Islet precursor cell (in vitro differentiated cells): ENCODE data around the gene GCC1.
"Not testable (repeated sequence)": the region's sequence is repeated elsewhere in the genome, so short reads cannot be mapped to it uniquely, and the experiment has no call there.

Experiments used
- DNase-seq: peaks from one replicate; pipeline ENCODE4 v3.0.0-alpha.2; 2018

Gene GCC1

DNA sequence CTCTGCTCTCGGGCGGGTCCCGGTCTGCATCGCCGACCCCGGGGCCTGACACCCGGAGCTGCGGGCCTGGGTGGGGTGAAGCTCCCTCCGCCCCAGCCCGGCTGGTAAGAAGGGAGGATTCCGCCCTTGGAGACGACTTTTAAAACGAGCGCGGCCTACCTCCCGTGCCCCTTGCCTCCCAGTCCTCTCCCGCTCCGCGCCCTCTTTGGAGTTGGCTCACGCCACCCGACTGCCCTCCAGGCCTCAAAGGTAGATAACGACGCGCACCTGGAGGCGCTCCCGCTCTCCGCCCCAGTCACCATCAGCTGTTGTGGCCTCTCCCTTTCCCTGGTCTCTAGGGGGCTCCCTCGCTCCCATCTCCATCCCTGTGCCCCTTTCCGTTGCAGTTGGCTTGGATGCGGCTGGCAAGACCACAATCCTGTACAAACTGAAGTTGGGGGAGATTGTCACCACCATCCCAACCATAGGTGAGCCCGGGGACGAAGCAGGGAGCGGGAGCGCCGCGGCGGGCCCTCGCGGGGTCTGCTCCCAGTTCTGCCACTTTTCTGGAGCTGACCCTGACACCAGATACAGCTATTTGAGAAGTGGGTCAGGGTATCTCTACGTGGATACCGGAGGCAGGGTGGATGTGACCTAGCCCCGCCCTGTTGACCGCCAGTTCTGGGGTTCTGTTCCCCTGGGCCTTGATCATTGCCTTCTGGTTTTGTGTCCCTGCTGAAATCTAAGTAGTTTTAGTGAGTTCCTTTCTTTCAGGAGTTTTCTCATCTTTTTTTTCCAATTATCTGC lies 3.5 kb upstream of the GCC1 start:
- peak; percentile 88 for DNase-seq

DNA sequence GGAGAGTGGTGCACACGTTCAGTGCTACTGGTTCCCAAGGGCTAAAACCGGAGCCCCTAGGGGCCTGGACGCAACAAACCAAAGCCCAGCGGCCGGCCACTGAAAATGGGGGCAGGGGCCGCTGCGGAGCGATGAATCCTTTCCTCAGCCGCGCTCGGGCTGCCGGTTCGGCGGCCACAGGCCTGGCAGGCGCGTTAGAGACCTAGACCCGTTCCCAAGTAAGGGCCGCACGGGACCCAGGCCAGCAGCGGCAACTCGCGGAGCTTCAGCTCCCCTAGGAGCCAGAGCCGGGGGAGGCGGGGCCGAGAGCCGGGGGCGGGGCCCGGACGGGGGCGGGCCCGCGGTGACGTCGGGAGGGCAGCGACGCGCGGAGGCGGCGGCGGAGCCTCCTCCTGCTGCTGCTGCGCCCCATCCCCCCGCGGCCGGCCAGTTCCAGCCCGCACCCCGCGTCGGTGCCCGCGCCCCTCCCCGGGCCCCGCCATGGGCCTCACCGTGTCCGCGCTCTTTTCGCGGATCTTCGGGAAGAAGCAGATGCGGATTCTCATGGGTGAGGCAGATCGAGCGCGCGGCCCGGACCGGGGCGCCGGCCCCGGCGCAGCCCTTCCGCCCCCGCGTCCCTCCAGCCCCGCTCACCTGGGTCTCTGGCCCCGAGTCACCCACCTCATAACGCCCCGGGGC lies 2.8 kb upstream of the GCC1 start, which contains the start of gene ARF5:
TSS of gene ARF5 (plus strand) at position 393 of the 678 bp plus-strand sequence. CDS start at position 481, 88 bp downstream.
- peak; percentile 94 for DNase-seq

DNA sequence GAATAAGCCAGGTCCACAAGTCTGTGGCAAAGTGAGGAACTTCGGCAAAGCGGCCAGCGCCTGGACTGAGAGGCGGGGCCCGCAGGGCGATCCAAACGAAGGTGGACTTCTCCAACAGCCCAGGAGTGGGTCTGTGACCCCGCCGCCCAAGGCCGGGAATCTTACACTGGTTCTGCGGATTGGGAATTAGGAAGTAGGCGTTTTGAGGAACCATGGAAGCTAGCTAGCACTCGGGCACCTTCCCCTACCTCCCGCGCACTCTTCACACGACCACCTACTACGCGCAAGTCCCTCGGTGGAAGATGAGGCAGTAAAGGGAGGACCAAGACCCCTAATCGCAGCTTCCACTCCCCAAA lies 2.2 kb upstream of the GCC1 start:
- no peak for DNase-seq

DNA sequence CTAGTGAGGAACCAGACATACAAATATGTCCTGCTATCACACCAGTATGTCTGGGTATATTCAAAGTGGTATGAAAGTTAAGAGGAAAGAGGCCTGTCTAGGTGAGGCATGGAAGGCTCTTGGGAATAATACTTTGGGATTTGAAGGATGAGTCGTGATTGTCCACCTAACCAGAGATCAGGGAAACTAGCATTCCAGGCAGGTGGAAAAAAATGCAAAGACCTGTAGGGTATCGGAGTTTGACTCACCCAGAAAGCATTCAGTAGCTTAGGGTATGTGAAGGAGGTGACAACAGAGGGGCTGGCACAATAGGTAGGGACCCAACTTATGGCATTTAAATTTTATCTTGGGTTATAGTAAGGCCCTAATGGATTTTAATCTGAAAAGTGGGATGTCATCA lies 950 bp upstream of the GCC1 start:
- no peak for DNase-seq

DNA sequence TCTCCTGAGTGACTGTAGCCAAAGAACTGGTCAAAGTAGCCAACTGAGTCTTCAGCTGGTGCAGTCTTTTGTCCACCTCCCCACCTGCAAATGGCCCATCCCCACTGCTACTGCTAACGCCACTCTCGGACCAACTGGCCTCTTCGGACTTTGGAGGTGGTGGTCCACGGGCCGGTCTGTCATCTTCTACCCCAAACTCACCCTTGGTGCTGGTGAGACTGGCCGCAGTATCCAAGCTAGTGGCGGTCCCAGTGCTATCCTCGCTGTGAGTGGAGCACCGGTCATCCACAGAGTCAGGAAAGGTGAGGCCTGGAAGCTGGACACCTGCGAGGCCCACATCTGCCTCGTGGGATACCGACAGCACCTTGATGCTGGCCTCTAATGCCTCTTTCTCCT lies 750 bp downstream of the GCC1 start:
- DNase-seq, result no peak

DNA sequence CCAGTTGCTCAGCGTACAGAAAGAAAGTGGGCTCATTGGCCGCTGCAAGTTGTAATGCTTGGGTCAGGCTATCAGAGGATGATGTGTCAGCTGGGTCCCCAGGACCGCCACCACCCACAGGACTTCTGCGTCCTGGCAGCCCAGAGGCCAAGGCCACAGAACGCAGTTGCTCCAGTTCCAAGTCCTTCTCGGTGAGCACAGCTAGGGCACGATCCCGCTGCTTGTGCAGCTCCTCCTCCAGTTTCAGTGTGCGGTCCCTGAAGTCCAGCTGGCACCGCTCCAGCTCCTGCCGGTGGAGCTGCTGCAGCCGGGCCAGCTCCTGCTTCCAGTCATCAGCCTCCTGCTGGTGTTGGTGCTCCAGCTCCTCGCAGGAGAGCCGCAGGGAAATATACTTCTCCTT lies 3.0 kb downstream of the GCC1 start:
- no peak for DNase-seq

DNA sequence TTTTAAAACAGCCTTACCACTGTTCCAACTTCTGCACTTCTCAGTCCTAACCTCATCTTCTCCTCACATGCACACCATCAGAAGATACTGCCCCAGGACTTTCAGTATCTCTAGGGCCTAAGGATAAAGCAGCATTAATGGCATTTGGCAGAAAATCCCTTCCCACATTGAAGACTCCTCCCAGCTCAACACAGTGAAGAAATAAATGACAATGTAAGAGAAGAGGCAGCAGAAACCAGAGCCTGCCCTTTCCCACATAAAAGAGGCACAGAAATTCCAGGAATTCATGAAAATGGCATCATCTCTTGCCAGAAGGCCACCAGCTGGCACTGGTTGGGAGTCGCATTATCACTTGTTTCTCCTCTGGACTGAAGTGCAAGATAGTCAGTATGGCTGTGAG lies 3.7 kb downstream of the GCC1 start:
- DNase-seq, result no peak

DNA sequence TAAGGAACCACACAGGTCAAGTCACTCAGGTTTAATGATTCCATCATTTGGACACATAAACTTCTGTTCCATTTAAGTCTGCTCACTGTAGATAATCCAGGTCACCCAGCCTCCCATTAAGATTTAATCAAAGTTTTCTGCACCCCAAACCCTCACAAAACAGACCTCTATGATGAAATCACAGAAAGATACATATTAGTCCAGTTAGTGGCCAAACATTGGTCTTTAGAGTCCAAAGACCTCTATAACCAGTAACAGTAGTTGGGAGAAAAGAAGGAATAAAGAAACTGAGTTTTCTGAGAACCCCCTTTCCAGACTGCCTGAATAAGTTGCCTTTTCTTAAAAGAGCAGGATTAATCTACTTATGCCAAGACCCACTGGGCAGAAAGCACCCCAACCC lies 4.8 kb downstream of the GCC1 start:
- DNase-seq, result no peak

DNA sequence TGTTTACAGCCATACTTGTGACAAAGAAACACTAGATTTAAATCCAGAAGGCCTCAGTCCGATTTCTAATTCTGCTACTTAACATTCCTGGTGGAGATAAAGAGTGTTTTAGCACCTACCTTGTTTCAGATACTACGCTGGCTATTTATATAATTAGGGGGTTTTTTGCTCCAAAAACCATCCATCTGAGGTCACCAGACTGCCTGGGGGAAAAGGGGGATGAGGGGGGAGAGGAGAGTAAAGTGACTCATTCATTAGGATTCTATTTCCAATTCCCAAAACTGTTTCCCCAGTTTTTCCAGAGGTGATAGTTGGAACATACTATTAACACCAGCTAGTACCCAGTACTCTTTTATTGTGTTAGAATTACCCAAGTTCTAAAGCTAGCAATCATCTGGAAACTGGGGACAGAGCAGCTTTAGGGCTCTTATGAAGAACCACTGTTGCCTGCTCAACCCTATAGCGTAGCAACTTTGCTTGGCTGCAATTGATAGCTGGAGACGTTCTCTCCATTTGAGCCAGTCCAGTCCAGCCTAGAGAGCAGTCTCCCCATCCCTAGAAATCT lies 6.6 kb downstream of the GCC1 start:
- DNase-seq, result no peak

DNA sequence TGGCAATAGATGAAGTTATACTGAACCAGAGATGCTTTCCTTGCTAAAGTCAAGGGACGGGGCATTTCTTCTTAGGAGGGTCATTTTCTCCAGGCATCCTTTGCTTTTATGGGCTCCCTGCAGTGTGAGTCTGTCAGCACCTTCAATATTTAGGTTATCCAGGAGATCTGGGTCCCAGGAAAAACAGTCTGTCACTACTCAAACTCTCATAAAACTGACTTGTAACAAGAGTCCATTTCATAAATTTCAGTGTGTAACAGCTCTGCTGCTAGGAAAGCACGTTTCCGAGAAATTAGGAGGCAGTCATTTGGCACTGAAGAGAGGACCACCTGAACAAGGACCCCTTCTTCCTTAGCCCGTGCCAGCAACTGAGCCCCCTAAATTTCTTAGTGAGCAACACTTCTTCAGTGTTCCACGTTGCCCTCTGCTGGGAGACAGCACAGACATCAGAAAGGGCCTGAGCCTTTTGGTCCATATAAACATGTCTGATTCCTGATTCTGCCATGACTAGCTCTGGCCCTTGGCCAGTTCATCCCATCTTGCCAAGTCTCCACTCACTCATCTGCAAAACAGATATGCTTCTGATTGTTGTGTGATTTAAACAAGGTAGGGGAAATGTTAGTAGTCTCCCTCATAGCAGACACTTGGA lies 7.2 kb downstream of the GCC1 start:
- DNase-seq, result no peak

DNA sequence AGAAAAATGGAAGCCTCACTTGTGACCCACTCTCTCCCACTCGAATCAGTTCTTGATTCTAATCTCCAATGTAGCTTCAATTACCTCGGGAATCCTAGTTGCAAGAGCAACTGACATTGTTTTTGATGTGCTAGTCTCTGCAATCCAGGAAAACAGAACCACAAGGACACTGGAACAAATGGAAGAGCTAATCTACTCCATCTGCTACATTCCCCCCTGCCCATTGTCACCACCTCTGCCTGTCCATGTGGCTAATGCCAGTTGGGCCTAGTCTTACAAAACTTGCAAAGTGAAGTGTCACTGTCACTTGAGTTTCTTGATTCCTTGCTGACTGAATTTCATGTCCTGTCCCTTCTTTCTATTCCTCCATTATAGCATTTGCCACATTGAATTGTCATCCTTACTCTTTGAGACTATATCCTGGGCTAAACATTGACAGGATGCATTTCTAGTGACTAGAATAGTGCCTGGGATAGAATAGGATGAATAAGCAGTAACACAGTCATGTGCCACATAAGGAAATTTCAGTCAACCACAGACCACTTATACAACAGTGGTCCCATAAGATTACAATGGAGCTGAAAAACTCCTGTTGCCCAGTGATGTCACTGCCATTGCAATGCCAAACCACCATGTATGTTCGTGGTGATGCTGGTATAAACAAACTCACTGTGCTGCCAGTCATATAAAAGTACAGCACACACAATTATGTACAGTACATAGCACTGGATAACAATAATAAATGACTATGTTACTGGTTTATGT lies 13.5 kb downstream of the GCC1 start:
- DNase-seq, result no peak

DNA sequence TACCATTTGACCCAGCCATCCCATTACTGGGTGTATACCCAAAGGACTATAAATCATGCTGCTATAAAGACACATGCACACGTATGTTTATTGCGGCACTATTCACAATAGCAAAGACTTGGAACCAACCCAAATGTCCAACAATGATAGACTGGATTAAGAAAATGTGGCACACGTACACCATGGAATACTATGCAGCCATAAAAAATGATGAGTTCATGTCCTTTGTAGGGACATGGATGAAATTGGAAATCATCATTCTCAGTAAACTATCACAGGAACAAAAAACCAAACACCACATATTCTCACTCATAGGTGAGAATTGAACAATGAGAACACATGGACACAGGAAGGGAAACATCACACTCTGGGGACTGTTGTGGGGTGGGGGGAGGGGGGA lies 17.4 kb downstream of the GCC1 start:
- DNase-seq, result not testable (repeated sequence)

DNA sequence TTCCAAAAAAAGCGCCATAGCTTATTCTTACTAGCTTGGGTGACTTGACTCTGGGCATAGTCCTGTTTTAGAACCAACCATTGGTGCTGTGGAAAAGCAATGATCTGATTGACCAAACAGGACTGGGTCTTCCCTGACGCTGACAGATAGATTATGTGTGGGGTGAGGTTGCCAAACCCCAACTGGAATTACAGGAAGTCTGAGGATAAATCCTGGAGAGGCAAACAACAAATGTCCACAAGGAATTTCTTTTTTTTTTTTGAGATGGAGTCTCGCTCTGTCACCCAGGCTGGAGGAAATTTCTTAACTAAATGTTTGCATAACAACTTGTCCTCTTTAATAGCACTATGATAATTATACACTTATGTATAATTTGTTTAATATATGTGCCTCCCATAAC lies 19.2 kb downstream of the GCC1 start:
- no peak for DNase-seq

DNA sequence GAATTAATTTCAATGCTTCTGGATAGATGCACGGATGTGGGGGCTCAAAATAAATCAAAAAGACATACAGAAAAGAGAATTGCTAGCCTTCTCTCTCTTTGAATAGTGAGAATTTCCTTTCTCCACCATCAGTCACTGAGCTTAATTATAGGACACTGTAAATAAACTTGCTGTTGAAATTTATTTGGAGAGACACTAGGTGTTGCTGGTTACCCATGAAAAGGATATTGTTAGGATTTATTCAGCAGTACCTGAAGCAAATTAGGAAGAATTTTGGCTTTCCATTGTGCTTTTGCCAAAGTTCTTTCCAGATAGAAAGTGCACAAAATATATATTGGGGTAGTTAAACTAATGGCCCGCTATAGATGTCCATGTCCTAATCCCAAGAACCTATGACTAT lies 27.6 kb downstream of the GCC1 start:
- DNase-seq, result no peak

DNA sequence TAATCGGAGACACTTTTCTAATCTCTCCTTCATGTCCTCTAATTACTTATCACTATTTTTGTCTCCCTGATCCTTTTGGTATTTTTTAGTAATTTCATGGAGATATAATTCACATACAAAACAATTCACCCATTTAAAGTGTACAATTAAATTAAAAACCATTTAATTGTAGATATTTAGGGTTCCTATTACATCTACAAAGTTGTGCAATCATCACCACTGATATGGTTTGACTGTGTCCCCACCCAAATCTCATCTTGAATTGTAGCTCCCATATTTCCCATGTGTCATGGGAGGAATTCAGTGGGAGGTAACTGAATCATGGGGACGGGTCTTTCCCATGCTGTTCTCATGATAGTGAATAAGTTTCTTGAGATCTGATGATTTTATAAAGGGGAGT lies 29.0 kb downstream of the GCC1 start:
- DNase-seq, result no peak

DNA sequence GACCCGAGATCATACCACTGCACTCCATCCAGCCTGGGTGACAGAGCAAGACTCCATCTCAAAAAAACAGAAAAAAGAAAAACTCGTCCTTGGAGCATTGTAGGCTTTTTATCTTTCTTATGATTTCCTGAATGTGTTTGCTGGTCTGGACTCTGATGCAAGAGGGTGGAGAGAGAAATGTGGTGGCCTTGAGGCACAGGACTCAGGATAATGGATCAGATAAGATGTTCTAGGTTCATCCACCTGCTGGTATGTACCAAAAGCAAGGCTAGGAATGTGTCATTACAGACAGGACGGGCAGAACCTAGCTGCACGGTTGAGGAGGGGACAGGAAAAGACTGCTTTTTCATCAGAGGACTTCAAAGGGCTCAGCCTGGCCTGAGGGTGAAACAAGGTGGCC lies 33.5 kb downstream of the GCC1 start:
- no peak for DNase-seq

DNA sequence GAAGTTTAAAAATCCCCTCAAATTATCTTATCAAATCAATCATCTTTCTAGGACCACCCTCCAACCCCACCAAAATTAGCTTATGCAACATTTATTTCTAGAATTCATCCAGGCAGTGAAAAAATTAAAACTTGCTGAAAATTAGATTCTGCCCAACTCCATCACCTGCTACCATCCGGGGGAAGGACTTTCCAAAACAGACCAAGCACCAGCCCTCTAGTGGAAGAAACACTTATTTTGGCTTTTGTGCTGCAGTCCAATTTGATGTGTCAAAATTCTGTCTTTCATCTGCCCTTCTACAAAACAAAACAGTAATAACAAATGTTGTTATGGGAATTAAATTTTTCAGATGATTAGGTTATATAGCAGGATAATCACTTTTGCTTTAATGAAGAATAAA lies 35.1 kb downstream of the GCC1 start:
- no peak for DNase-seq

DNA sequence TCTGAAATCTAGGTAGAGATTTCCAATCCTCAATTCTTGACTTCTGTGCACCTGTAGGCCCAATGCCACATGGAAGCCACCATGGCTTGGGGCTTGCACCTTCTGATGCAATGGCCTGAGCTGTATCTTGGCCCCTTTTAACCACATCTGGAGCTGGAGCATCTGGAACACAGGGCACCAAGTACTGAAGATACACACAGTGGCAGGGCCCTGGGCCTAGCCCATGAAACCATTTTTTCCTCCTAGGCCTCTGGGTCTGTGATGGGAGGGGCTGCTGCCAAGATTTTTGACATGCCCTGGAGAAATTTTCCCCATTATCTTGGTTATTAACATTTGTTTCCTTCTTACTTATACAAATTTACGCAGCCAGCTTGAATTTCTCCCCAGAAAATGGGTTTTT lies 39.1 kb downstream of the GCC1 start:
- DNase-seq, result no peak

DNA sequence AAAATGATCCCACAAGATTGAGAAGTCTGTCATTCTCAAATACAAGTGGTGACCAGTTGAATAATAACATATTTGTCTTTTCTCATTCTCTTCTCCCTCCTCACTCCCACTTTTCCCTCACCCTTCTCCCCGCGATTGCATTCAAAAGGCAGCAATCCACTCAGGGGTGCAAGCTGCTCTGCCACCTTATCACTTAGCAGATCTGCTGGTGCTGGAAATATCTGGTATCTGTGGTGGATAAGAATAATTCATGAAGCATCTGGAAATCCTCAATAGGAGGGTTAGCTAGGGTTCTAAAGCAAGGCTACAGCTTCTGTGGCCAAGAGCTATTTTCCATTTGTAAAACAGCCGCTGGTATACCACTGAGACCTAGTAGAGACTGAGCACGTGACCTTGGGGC lies 43.8 kb downstream of the GCC1 start:
- DNase-seq, result no peak

DNA sequence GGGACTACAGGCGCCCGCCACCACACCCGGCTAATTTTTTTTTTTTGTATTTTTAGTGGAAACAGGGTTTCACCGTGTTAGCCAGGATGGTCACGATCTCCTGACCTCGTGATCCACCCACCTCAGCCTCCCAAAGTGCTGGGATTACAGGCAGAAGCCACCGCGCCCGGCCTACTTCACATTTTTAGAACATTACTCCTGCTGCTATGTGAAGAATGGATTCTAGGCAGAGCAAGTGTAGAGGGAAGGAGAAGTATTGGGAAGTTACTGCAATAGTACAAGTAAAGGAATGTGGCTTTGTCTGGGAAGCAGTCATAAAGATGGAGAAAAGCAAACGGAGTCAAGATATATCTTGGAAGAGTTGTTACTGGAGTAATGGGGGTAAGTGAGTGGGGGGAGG lies 44.9 kb downstream of the GCC1 start:
- not testable (repeated sequence) for DNase-seq

DNA sequence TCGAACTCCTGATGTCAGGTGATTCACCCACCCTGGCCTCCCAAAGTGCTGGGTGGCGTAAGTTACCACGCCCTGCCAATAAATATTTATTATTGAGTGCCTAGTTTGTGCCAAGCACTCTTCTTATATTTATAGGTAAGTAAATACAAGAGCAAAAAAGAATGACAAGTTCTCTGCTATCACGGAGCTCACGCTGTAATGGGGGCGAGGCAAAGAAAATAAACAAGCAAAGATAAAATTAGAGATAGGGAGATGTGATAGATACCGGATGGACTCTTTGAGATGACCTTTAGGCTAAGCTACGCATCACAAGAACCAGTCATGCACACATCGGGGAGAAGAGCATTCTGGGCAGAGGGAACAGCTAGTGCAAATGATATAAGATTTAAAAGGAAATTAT lies 46.3 kb downstream of the GCC1 start:
- no peak for DNase-seq

DNA sequence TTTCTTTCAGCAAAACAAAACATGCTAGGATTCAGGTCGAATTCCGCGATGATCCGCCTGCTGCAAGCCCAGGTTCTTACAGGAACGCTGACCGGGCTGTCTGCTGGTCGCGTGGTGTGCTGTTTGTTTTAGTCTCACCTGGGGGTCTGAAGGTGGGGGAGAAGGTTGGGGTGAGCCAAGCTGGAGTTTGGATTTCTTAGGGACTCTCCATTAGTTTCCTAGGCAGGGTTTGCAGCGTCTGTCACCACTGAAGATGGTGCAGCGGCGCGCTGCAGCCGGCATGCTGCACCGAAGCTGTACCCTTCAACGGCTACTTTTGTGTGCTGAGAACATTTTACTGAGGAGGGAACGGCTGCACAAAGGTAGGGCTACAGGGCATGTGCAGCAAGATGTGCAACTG lies 48.7 kb downstream of the GCC1 start:
- no peak for DNase-seq

DNA sequence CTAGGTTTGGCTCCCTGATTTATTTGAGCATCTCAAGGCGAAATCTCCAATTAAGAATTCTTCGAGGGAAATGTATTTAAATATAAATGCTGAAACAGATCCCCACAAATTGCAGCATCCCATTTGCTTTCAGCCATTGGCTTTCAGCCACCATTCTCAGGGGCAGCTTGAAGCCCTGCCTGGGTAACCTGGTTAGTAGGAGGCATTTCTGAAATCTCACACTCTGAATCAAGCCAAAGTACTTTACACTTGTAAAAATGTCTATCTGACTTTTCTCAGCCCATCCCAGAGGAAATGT lies 49.1 kb downstream of the GCC1 start:
- DNase-seq, result no peak
